CD8-positive, alpha-beta memory T cell (primary cell): ENCODE results near the gene PRKCZ. TPM values are rescaled to one million over a fixed set of nuclear protein-coding genes. Genes with fewer than 3 reads are reported as not detected.

ENCODE experiments used
- CTCF ChIA-PET: fragments of 350-600 bp; sonication (Branson Sonifier 250); formaldehyde crosslinking; loops from one replicate; lab custom pipeline; 2021; ENCODE audit warnings: antibody characterized with exemption; lab: Charles Lee
- POLR2A ChIA-PET: fragments of 350-600 bp; sonication (Branson Sonifier 250); formaldehyde crosslinking; loops from one replicate; lab custom pipeline; 2021; ENCODE audit warnings: antibody characterized with exemption; lab: Charles Lee
- DNase-seq, 5 donors: peaks; one replicate each; pipeline versions ENCODE4 v3.0.0 to v3.0.0-alpha.2; 2020 to 2022; ENCODE audit warnings: mixed read lengths in 1 of 5
- H3K27ac ChIP-seq: one replicate; pipeline ENCODE4 v1.7.0; 2013; ENCODE audit warnings: low read depth, mild to moderate bottlenecking, low read length, moderate library complexity
- H3K27me3 ChIP-seq: 2 replicates; pipeline ENCODE4 v1.7.0; 2013; ENCODE audit warnings: low read length, mild to moderate bottlenecking; ENCODE audit not compliant: insufficient read depth, poor library complexity, severe bottlenecking
- H3K36me3 ChIP-seq: 2 replicates; pipeline ENCODE4 v1.7.0; 2013; ENCODE audit warnings: mild to moderate bottlenecking, low read length, moderate library complexity; ENCODE audit not compliant: insufficient read depth
- H3K4me1 ChIP-seq: 2 replicates; pipeline ENCODE4 v1.7.0; 2013; ENCODE audit warnings: mild to moderate bottlenecking, low read length, moderate library complexity; ENCODE audit not compliant: insufficient read depth
- H3K4me3 ChIP-seq: 2 replicates; pipeline ENCODE4 v1.7.0; 2013; ENCODE audit warnings: mild to moderate bottlenecking, low read length
- H3K9me3 ChIP-seq: 2 replicates; pipeline ENCODE4 v1.7.0; 2013; ENCODE audit warnings: mild to moderate bottlenecking, low read length
- H3K27ac Mint-ChIP-seq, 8 donors: one replicate each; pipeline ENCODE4 v1.8.0; 2020 to 2021; ENCODE audit warnings: mixed read lengths in 8 of 8, mild to moderate bottlenecking in 6 of 8, inconsistent platforms in 3 of 8, moderate library complexity in 3 of 8
- H3K27me3 Mint-ChIP-seq, 2 donors: one replicate each; pipeline ENCODE4 v1.8.0; 2020 to 2021; ENCODE audit warnings: mixed read lengths in 2 of 2, mild to moderate bottlenecking in 1 of 2, moderate library complexity in 1 of 2
- H3K36me3 Mint-ChIP-seq, 3 donors: one replicate each; pipeline ENCODE4 v1.8.0; 2020 to 2021; ENCODE audit warnings: mixed read lengths in 3 of 3, inconsistent platforms in 1 of 3, mild to moderate bottlenecking in 1 of 3
- H3K4me1 Mint-ChIP-seq, 3 donors: one replicate each; pipeline ENCODE4 v1.8.0; 2020 to 2021; ENCODE audit warnings: mixed read lengths in 3 of 3, inconsistent platforms in 1 of 3, mild to moderate bottlenecking in 1 of 3
- H3K4me3 Mint-ChIP-seq, 7 donors: one replicate each; pipeline ENCODE4 v1.8.0; 2020 to 2021; ENCODE audit warnings: mixed read lengths in 7 of 7, mild to moderate bottlenecking in 6 of 7, moderate library complexity in 4 of 7, inconsistent platforms in 2 of 7
- H3K9me3 Mint-ChIP-seq, 5 donors: one replicate each; pipeline ENCODE4 v1.8.0; 2020 to 2022; ENCODE audit warnings: mixed read lengths in 5 of 5, mild to moderate bottlenecking in 3 of 5, moderate library complexity in 2 of 5, inconsistent platforms in 1 of 5
- polyA plus RNA-seq: library from polyadenylated mRNA; unstranded; fragments of 300-500 nt; fragmentation: Illumina TruSeq; gene quantifications from one replicate; pipeline ENCODE4 v1.2.3, GENCODE V29; 2021
- total RNA-seq, 2 experiments: library from RNA; stranded (reverse); gene quantifications; one replicate each; pipeline ENCODE4 v1.2.3, GENCODE V29; 2021

Gene PRKCZ
- total and polyA plus RNA-seq, 3 experiments from 2014 or later = 13.8 to 17.4 (median 15.4) TPM

GRCh38 chr1:2168090-2168489 is 117.9 kb downstream of the PRKCZ start:
- ChIA-PET POLR2A (no interaction called here), CTCF (no interaction called here)
- peaks cover 0 to 3% (median 2%) of the 10 kb centered on the region in 3 donors for H3K4me1 Mint-ChIP-seq
- H3K36me3 Mint-ChIP-seq = peaks cover 0 to 34% (median 9%) of the 10 kb centered on the region in 3 donors
- Histone ChIP-seq H3K27ac (no peak overlapping the region), H3K27me3 (no peaks in the 10 kb centered on the region), H3K4me3 (no peak overlapping the region), H3K36me3 (no peaks in the 10 kb centered on the region), H3K4me1 (no peaks in the 10 kb centered on the region), H3K9me3 (no peaks in the 10 kb centered on the region)
- H3K4me3 Mint-ChIP-seq = no peak overlapping the region
- H3K9me3 Mint-ChIP-seq = no peaks in the 10 kb centered on the region
- no peak for DNase-seq
- H3K27me3 Mint-ChIP-seq = no peaks in the 10 kb centered on the region
- no peak overlapping the region for H3K27ac Mint-ChIP-seq

GRCh38 chr1:2168535-2168934 is 118.3 kb downstream of the PRKCZ start:
- Histone ChIP-seq H3K4me1 (no peaks in the 10 kb centered on the region), H3K9me3 (no peaks in the 10 kb centered on the region), H3K36me3 (no peaks in the 10 kb centered on the region), H3K27ac (no peak overlapping the region), H3K4me3 (no peak overlapping the region), H3K27me3 (no peaks in the 10 kb centered on the region)
- peaks cover 0 to 5% (median 3%) of the 10 kb centered on the region in 3 donors for H3K4me1 Mint-ChIP-seq
- no peak overlapping the region for H3K27ac Mint-ChIP-seq
- no peaks in the 10 kb centered on the region for H3K9me3 Mint-ChIP-seq
- POLR2A ChIA-PET = no interaction called here
- no peak overlapping the region for H3K4me3 Mint-ChIP-seq
- DNase-seq = no peak
- H3K27me3 Mint-ChIP-seq = no peaks in the 10 kb centered on the region
- CTCF ChIA-PET = no interaction called here
- H3K36me3 Mint-ChIP-seq = peaks cover 0 to 32% (median 9%) of the 10 kb centered on the region in 3 donors

- Mint-ChIP-seq H3K27ac (no peak overlapping the region), H3K4me3 (no peak overlapping the region), H3K9me3 (no peaks in the 10 kb centered on the region), H3K36me3 (peaks cover 0 to 32% (median 9%) of the 10 kb centered on the region in 3 donors), H3K4me1 (peaks cover 0 to 7% (median 6%) of the 10 kb centered on the region in 3 donors), H3K27me3 (no peaks in the 10 kb centered on the region)
- Histone ChIP-seq H3K4me1 (peaks cover 3% of the 10 kb centered on the region), H3K27me3 (no peaks in the 10 kb centered on the region), H3K36me3 (no peaks in the 10 kb centered on the region), H3K4me3 (no peak overlapping the region), H3K9me3 (no peaks in the 10 kb centered on the region), H3K27ac (no peak overlapping the region)
- DNase-seq = no peak
- CTCF ChIA-PET = no interaction called here
- POLR2A ChIA-PET = no interaction called here
Measured at GRCh38 chr1:2169200-2169836, 119.1 kb downstream of the PRKCZ start.

- H3K4me3 Mint-ChIP-seq = no peak overlapping the region
- peak overlapping the region in 3 of 8 donors; percentile 15 to 51 (median 23) for H3K27ac Mint-ChIP-seq
- H3K27me3 Mint-ChIP-seq = no peaks in the 10 kb centered on the region
- ChIA-PET POLR2A (no interaction called here), CTCF (no interaction called here)
- H3K4me1 Mint-ChIP-seq = peaks cover 0 to 12% (median 7%) of the 10 kb centered on the region in 3 donors
- Histone ChIP-seq H3K4me3 (no peak overlapping the region), H3K4me1 (peaks cover 6% of the 10 kb centered on the region), H3K36me3 (no peaks in the 10 kb centered on the region), H3K27ac (no peak overlapping the region), H3K9me3 (no peaks in the 10 kb centered on the region), H3K27me3 (no peaks in the 10 kb centered on the region)
- H3K9me3 Mint-ChIP-seq = no peaks in the 10 kb centered on the region
- H3K36me3 Mint-ChIP-seq = peaks cover 0 to 30% (median 9%) of the 10 kb centered on the region in 3 donors
- no peak for DNase-seq
Measured at GRCh38 chr1:2170211-2170610, 120.0 kb downstream of the PRKCZ start.

- no peaks in the 10 kb centered on the region for H3K27me3 ChIP-seq
- H3K36me3 ChIP-seq = no peaks in the 10 kb centered on the region
- H3K27ac Mint-ChIP-seq = no peak overlapping the region
- no peaks in the 10 kb centered on the region for H3K9me3 Mint-ChIP-seq
- H3K27me3 Mint-ChIP-seq = no peaks in the 10 kb centered on the region
- H3K4me1 ChIP-seq = peaks cover 6% of the 10 kb centered on the region
- DNase-seq = no peak
- peaks cover 0 to 12% (median 7%) of the 10 kb centered on the region in 3 donors for H3K4me1 Mint-ChIP-seq
- ChIA-PET CTCF (no interaction called here), POLR2A (no interaction called here)
- H3K9me3 ChIP-seq = no peaks in the 10 kb centered on the region
- no peak overlapping the region for H3K4me3 Mint-ChIP-seq
- no peak overlapping the region for H3K4me3 ChIP-seq
- peaks cover 0 to 38% (median 10%) of the 10 kb centered on the region in 3 donors for H3K36me3 Mint-ChIP-seq
- no peak overlapping the region for H3K27ac ChIP-seq
Measured at GRCh38 chr1:2172012-2172411, 121.8 kb downstream of the PRKCZ start.

GRCh38 chr1:2172551-2173146 is 122.4 kb downstream of the PRKCZ start:
- H3K9me3 Mint-ChIP-seq = no peaks in the 10 kb centered on the region
- no peaks in the 10 kb centered on the region for H3K36me3 ChIP-seq
- no peaks in the 10 kb centered on the region for H3K9me3 ChIP-seq
- H3K27me3 ChIP-seq = no peaks in the 10 kb centered on the region
- peak overlapping the region in 2 of 8 donors; percentile 33 to 82 for H3K27ac Mint-ChIP-seq
- peaks cover 0 to 12% (median 7%) of the 10 kb centered on the region in 3 donors for H3K4me1 Mint-ChIP-seq
- H3K27me3 Mint-ChIP-seq = no peaks in the 10 kb centered on the region
- ChIA-PET CTCF (no interaction called here), POLR2A (no interaction called here)
- H3K4me3 Mint-ChIP-seq = no peak overlapping the region
- peaks cover 6% of the 10 kb centered on the region for H3K4me1 ChIP-seq
- DNase-seq = no peak
- no peak overlapping the region for H3K27ac ChIP-seq
- H3K36me3 Mint-ChIP-seq = peaks cover 0 to 42% (median 8%) of the 10 kb centered on the region in 3 donors
- H3K4me3 ChIP-seq = no peak overlapping the region

- DNase-seq = no peak
- ChIA-PET POLR2A (interaction anchor here (1.8 kb wide), 1 partner anchor 25 kb away, joined by 6 read pairs; no protein-coding TSS in a partner anchor), CTCF (interaction anchor here (0.8 to 2.2 kb wide), 18 partner anchors 9 to 208 kb away, joined by 3 to 21 read pairs (median 4); no protein-coding TSS in a partner anchor)
- peaks cover 6% of the 10 kb centered on the region for H3K4me1 ChIP-seq
- Mint-ChIP-seq H3K36me3 (peaks cover 0 to 42% (median 5%) of the 10 kb centered on the region in 3 donors), H3K27ac (peak overlapping the region in 1 of 8 donors; percentile 15), H3K4me3 (no peak overlapping the region), H3K4me1 (peaks cover 0 to 12% (median 9%) of the 10 kb centered on the region in 3 donors), H3K27me3 (no peaks in the 10 kb centered on the region), H3K9me3 (no peaks in the 10 kb centered on the region)
- H3K4me3 ChIP-seq = no peak overlapping the region
- H3K27ac ChIP-seq = no peak overlapping the region
- no peaks in the 10 kb centered on the region for H3K9me3 ChIP-seq
- no peaks in the 10 kb centered on the region for H3K36me3 ChIP-seq
- H3K27me3 ChIP-seq = no peaks in the 10 kb centered on the region
Measured at GRCh38 chr1:2173546-2174347, 123.5 kb downstream of the PRKCZ start.
